H9 (cell line): ENCODE results near the gene TMEM271. TPM values are rescaled to one million over a fixed set of nuclear protein-coding genes. Genes with fewer than 3 reads are reported as not detected.

Experiments used
- DNase-seq: peaks from one replicate; pipeline ENCODE4 v3.0.0-alpha.2; 2017
- H2AFZ ChIP-seq: one replicate; pipeline ENCODE4 v1.6.1; 2013; ENCODE audit warnings: mild to moderate bottlenecking, low read length, control low read depth, moderate library complexity
- H2AK5ac ChIP-seq: 2 replicates; pipeline ENCODE4 v1.6.1; 2013; ENCODE audit warnings: low read length, control low read depth, mixed read lengths; ENCODE audit not compliant: insufficient read length
- H2BK120ac ChIP-seq: one replicate; pipeline ENCODE4 v1.6.1; 2013; ENCODE audit warnings: low read depth, mild to moderate bottlenecking, low read length, control low read depth, inconsistent platforms; ENCODE audit not compliant: poor library complexity, severe bottlenecking
- H2BK12ac ChIP-seq: 2 replicates; pipeline ENCODE4 v1.6.1; 2013; ENCODE audit warnings: low read length, control low read depth, mixed read lengths, low read depth; ENCODE audit not compliant: insufficient read length
- H2BK15ac ChIP-seq: 2 replicates; pipeline ENCODE4 v1.6.1; 2013; ENCODE audit warnings: low read depth, low read length, control low read depth
- H2BK20ac ChIP-seq: one replicate; pipeline ENCODE4 v1.6.1; 2013; ENCODE audit warnings: low read depth, mild to moderate bottlenecking, low read length, control low read depth, inconsistent platforms; ENCODE audit not compliant: poor library complexity, severe bottlenecking
- H2BK5ac ChIP-seq: 2 replicates; pipeline ENCODE4 v1.6.1; 2013; ENCODE audit warnings: low read length, control low read depth, mixed read lengths; ENCODE audit not compliant: insufficient read length
- H3K14ac ChIP-seq: 2 replicates; pipeline ENCODE4 v1.6.1; 2013; ENCODE audit warnings: low read length, control low read depth; ENCODE audit not compliant: insufficient read depth
- H3K18ac ChIP-seq: 2 replicates; pipeline ENCODE4 v1.6.1; 2013; ENCODE audit warnings: low read depth, mild to moderate bottlenecking, mixed read lengths, low read length, control low read depth; ENCODE audit not compliant: insufficient read length
- H3K23ac ChIP-seq: 2 replicates; pipeline ENCODE4 v1.6.1; 2013; ENCODE audit warnings: low read length, control low read depth, mixed read lengths, low read depth; ENCODE audit not compliant: insufficient read length
- H3K23me2 ChIP-seq: 2 replicates; pipeline ENCODE4 v1.6.1; 2013; ENCODE audit warnings: low read depth, mild to moderate bottlenecking, mixed read lengths, low read length, control low read depth; ENCODE audit not compliant: insufficient read length, poor library complexity, severe bottlenecking
- H3K27ac ChIP-seq: 2 replicates; pipeline ENCODE4 v1.5.1; 2013; ENCODE audit warnings: low read length, control low read depth, mixed read lengths, low read depth; ENCODE audit not compliant: insufficient read length
- H3K27me3 ChIP-seq: 2 replicates; pipeline ENCODE4 v1.6.1; 2013; ENCODE audit warnings: low read length, control low read depth, inconsistent platforms; ENCODE audit not compliant: insufficient read depth
- H3K4ac ChIP-seq: 2 replicates; pipeline ENCODE4 v1.6.1; 2013; ENCODE audit warnings: low read depth, mild to moderate bottlenecking, control low read depth, inconsistent platforms, low read length, moderate library complexity
- H3K4me1 ChIP-seq: 2 replicates; pipeline ENCODE4 v1.6.1; 2013; ENCODE audit warnings: low read length, control low read depth, inconsistent platforms; ENCODE audit not compliant: insufficient read depth
- H3K4me2 ChIP-seq: 2 replicates; pipeline ENCODE4 v1.6.1; 2013; ENCODE audit warnings: low read length, control low read depth, mixed read lengths; ENCODE audit not compliant: insufficient read length, insufficient read depth
- H3K56ac ChIP-seq: 2 replicates; pipeline ENCODE4 v1.6.1; 2013; ENCODE audit warnings: low read depth, mild to moderate bottlenecking, mixed read lengths, low read length, control low read depth; ENCODE audit not compliant: insufficient read length
- H3K79me1 ChIP-seq: 2 replicates; pipeline ENCODE4 v1.6.1; 2013; ENCODE audit warnings: low read depth, mild to moderate bottlenecking, moderate library complexity, low read length, control low read depth, inconsistent platforms; ENCODE audit not compliant: insufficient read depth, poor library complexity, severe bottlenecking
- H3K79me2 ChIP-seq: 2 replicates; pipeline ENCODE4 v1.6.1; 2013; ENCODE audit warnings: low read length, control low read depth, inconsistent platforms; ENCODE audit not compliant: insufficient read depth
- H3K9ac ChIP-seq: 2 replicates; pipeline ENCODE4 v1.6.1; 2013; ENCODE audit warnings: low read length, control low read depth, mixed read lengths; ENCODE audit not compliant: insufficient read length; ENCODE audit errors: extremely low read depth
- H3K9me3 ChIP-seq: one replicate; pipeline ENCODE4 v1.6.1; 2013; ENCODE audit warnings: low read depth, low read length, inconsistent platforms; ENCODE audit not compliant: control insufficient read depth
- H3T11ph ChIP-seq: one replicate; pipeline ENCODE4 v1.6.1; 2013; ENCODE audit warnings: mild to moderate bottlenecking, low read length, control low read depth, inconsistent platforms
- H4K20me1 ChIP-seq: one replicate; pipeline ENCODE4 v1.6.1; 2013; ENCODE audit not compliant: control insufficient read depth, insufficient read length, insufficient read depth
- H4K5ac ChIP-seq: 2 replicates; pipeline ENCODE4 v1.6.1; 2013; ENCODE audit warnings: low read depth, mild to moderate bottlenecking, mixed read lengths, low read length, control low read depth; ENCODE audit not compliant: insufficient read length
- H4K8ac ChIP-seq: replicated peaks from 2 replicates; pipeline ENCODE4 v1.6.1; 2013; ENCODE audit warnings: low read length, control low read depth, mixed read lengths, low read depth; ENCODE audit not compliant: insufficient read length
- H4K91ac ChIP-seq: 2 replicates; pipeline ENCODE4 v1.6.1; 2013; ENCODE audit warnings: low read depth, mild to moderate bottlenecking, moderate library complexity, mixed read lengths, low read length, control low read depth; ENCODE audit not compliant: insufficient read length
- H3K27ac Mint-ChIP-seq, 3 experiments: 2 replicates in 2 of 3; 3 replicates in 1 of 3; pipeline ENCODE4 v1.8.0; 2020 to 2021; ENCODE audit warnings: mixed read lengths in 3 of 3, mild to moderate bottlenecking in 1 of 3, moderate library complexity in 1 of 3
- H3K27me3 Mint-ChIP-seq: 2 replicates; pipeline ENCODE4 v1.8.0; 2021; ENCODE audit warnings: low read depth, mild to moderate bottlenecking, moderate library complexity, mixed read lengths
- H3K36me3 Mint-ChIP-seq, 3 experiments: 2 replicates in 2 of 3; 3 replicates in 1 of 3; pipeline ENCODE4 v1.8.0; 2020 to 2021; ENCODE audit warnings: low read depth in 3 of 3, mixed read lengths in 3 of 3; ENCODE audit not compliant: insufficient read depth in 1 of 3
- H3K4me1 Mint-ChIP-seq, 2 experiments: 2 replicates each; pipeline ENCODE4 v1.8.0; 2020; ENCODE audit warnings: mixed read lengths in 2 of 2
- H3K4me3 Mint-ChIP-seq, 2 experiments: 2 replicates in 1 of 2; 3 replicates in 1 of 2; pipeline ENCODE4 v1.8.0; 2020 to 2021; ENCODE audit warnings: mild to moderate bottlenecking in 2 of 2, mixed read lengths in 2 of 2, moderate library complexity in 1 of 2
- H3K9me3 Mint-ChIP-seq, 2 experiments: 2 replicates in 1 of 2; 3 replicates in 1 of 2; pipeline ENCODE4 v1.8.0; 2020; ENCODE audit warnings: mild to moderate bottlenecking in 2 of 2, mixed read lengths in 2 of 2, moderate library complexity in 1 of 2
- CTCF ChIP-seq: fragments of 200-600 bp; sonication (generic); conservative IDR thresholded peaks from 3 replicates; pipeline ENCODE4 v1.8.0; 2021; ENCODE audit warnings: antibody characterized with exemption, mild to moderate bottlenecking
- WGBS: extraction: QIAGEN DNeasy Blood & Tissue Kit; methylation state at CpG from one replicate; pipeline ENCODE4 v1.1.7; 2013; ENCODE audit warnings: missing lambda C conversion rate, low lambda C conversion rate, mixed read lengths; ENCODE audit not compliant: insufficient read length; ENCODE audit errors: extremely low coverage; 5-methylcytosine and 5-hydroxymethylcytosine counted together
- total RNA-seq: library from RNA; stranded (reverse); gene quantifications from 2 replicates; pipeline ENCODE4 v1.2.1, GENCODE V29; 2021

TMEM271 gene
- total RNA-seq, 1 experiment from 2014 or later, result 0.09 TPM

DNA sequence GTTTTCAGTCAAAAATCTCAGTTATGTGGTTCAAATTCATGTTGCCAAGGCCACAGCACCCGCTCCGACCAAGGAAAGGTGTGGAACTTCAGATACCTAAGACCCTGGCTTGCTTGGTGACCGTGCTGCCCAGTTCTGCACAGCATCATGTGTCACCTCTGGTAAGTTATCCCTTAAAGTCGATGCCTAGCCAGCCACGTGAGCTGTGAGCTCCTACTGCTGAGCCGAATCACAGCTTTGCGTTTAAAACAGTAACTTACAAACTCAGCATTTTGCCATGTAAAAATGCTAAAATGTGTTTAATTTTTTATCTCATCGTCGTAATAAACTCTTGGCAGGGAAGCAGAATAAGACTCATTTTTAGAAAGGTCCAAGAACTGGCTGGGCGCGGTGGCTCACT, 5.3 kb downstream of the TMEM271 start:
- H2BK15ac ChIP-seq, result no peak overlapping the region
- H3K9me3 ChIP-seq, result no peaks in the 10 kb centered on the region
- no peaks in the 10 kb centered on the region for H3K79me1 ChIP-seq
- H2AFZ ChIP-seq, result no peak overlapping the region
- H2BK5ac ChIP-seq, result no peak overlapping the region
- DNase-seq, result no peak
- no peak overlapping the region for H3K4ac ChIP-seq
- H3K56ac ChIP-seq, result no peak overlapping the region
- H3K18ac ChIP-seq, result no peak overlapping the region
- H3K79me2 ChIP-seq, result no peaks in the 10 kb centered on the region
- H3K27ac Mint-ChIP-seq, result no peak overlapping the region
- peaks cover 0 to 3% of the 10 kb centered on the region in 2 experiments; a peak in 2 of 4 replicates for H3K4me1 Mint-ChIP-seq
- H3K4me1 ChIP-seq, result no peaks in the 10 kb centered on the region
- H3K23ac ChIP-seq, result no peak overlapping the region
- no peak for TF ChIP-seq CTCF
- no peak overlapping the region for H2BK120ac ChIP-seq
- H2BK20ac ChIP-seq, result no peak overlapping the region
- H3T11ph ChIP-seq, result no peak overlapping the region
- peaks cover 67% of the 10 kb centered on the region for H3K27me3 Mint-ChIP-seq
- H3K9ac ChIP-seq, result no peak overlapping the region
- H3K14ac ChIP-seq, result no peak overlapping the region
- no peak overlapping the region for H2AK5ac ChIP-seq
- no peak overlapping the region for H3K4me2 ChIP-seq
- H3K36me3 Mint-ChIP-seq, result peaks cover 0 to 2% (median 0%) of the 10 kb centered on the region in 3 experiments; a peak in 2 of 7 replicates
- no peak overlapping the region for H4K91ac ChIP-seq
- no peak overlapping the region for H4K5ac ChIP-seq
- no CpG with 5 or more reads among the region's 11 CpGs for WGBS
- no peak overlapping the region for H4K8ac ChIP-seq
- peaks cover 4% of the 10 kb centered on the region for H3K23me2 ChIP-seq
- no peak overlapping the region for H3K4me3 Mint-ChIP-seq
- H2BK12ac ChIP-seq, result no peak overlapping the region
- peaks cover 26% of the 10 kb centered on the region for H3K27me3 ChIP-seq
- no peak overlapping the region for H3K27ac ChIP-seq
- H3K9me3 Mint-ChIP-seq, result peaks cover 11 to 13% of the 10 kb centered on the region in 2 experiments
- H4K20me1 ChIP-seq, result no peaks in the 10 kb centered on the region
